ENCODE results near the gene GASK1A. TPM values are rescaled to one million over a fixed set of nuclear protein-coding genes. Genes with fewer than 3 reads are reported as not detected.

Gene GASK1A
- total RNA-seq, 2 experiments from 2014 or later = not detected

- Histone ChIP-seq H4K20me1 (ENCODE audit: insufficient read depth, low read length) (no peaks in the 10 kb centered on the region), H3K4me2 (ENCODE audit: low read length) (no peak overlapping the region), H3K4me1 (ENCODE audit: insufficient read depth, low read length, poor library complexity, severe bottlenecking) (no peaks in the 10 kb centered on the region), H3K27ac (ENCODE audit: low read depth, low read length, poor library complexity, severe bottlenecking) (no peak overlapping the region), H2AFZ (ENCODE audit: low read length) (no peak overlapping the region), H3K9me3 (ENCODE audit: low read length) (0 out of 2 replicates have a peak, but pooled peaks cover 8% of the 10 kb centered on the region), H3K4me3 (ENCODE audit: low read depth, low read length, poor library complexity, severe bottlenecking) (no peak overlapping the region), H3K9me2 (ENCODE audit: insufficient read depth, low read length) (no peaks in the 10 kb centered on the region), H3K36me3 (ENCODE audit: insufficient read depth, low read length) (no peaks in the 10 kb centered on the region), H3K79me2 (ENCODE audit: insufficient read depth, low read depth, low read length) (no peaks in the 10 kb centered on the region)
- TF ChIP-seq, protein P1, sequence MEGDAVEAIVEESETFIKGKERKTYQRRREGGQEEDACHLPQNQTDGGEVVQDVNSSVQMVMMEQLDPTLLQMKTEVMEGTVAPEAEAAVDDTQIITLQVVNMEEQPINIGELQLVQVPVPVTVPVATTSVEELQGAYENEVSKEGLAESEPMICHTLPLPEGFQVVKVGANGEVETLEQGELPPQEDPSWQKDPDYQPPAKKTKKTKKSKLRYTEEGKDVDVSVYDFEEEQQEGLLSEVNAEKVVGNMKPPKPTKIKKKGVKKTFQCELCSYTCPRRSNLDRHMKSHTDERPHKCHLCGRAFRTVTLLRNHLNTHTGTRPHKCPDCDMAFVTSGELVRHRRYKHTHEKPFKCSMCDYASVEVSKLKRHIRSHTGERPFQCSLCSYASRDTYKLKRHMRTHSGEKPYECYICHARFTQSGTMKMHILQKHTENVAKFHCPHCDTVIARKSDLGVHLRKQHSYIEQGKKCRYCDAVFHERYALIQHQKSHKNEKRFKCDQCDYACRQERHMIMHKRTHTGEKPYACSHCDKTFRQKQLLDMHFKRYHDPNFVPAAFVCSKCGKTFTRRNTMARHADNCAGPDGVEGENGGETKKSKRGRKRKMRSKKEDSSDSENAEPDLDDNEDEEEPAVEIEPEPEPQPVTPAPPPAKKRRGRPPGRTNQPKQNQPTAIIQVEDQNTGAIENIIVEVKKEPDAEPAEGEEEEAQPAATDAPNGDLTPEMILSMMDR (conservative IDR thresholded peaks at IDR 0.05; ENCODE audit: low read length) = no peak
- no peak for TF ChIP-seq EZH2phosphoT487 (IDR thresholded peaks at IDR 0.05; ENCODE audit: borderline replicate concordance, low read depth, low read length)
- intact Hi-C loops (cut with micrococcal nuclease; ENCODE audit: unreplicated experiment) = no loop called here
- no TSS peak for BruUV-seq (replicated peaks)
- no peak for DNase-seq (ENCODE audit: low spot score)
- ChIA-PET POLR2A (no interaction called here), CTCF (ENCODE audit: unreplicated experiment) (no interaction called here)
Measured at GRCh38 chr3:43054754-43055153, 75.6 kb downstream of the GASK1A start.

DNA sequence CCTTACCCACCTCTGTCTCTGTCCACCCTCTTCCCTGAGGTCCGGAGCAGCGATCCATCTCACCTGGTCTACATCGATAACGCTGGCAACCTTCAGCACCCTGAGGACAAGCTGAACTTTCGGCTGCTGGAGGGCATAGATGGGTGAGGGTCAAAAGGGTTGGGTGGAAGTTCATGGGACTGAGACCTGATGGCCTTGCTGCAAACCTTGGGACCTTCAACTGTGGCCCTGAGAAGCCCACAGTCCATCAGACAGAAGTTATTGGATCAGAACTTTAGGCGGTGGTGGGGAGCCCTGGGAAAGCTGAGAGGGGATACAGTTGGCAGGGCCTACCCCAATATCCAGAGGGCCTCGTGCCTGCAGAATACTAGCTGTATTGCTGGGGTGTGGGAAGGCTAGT lies 76.3 kb downstream of the GASK1A start:
- no peak overlapping the region for H3K27ac ChIP-seq (ENCODE audit: low read depth, low read length, poor library complexity, severe bottlenecking)
- H2AFZ ChIP-seq (ENCODE audit: low read length) = no peak overlapping the region
- no peaks in the 10 kb centered on the region for H4K20me1 ChIP-seq (ENCODE audit: insufficient read depth, low read length)
- H3K9me2 ChIP-seq (ENCODE audit: insufficient read depth, low read length) = no peaks in the 10 kb centered on the region
- no peaks in the 10 kb centered on the region for H3K36me3 ChIP-seq (ENCODE audit: insufficient read depth, low read length)
- 0 out of 2 replicates have a peak, but pooled peaks cover 3% of the 10 kb centered on the region for H3K9me3 ChIP-seq (ENCODE audit: low read length)
- no peaks in the 10 kb centered on the region for H3K79me2 ChIP-seq (ENCODE audit: insufficient read depth, low read depth, low read length)
- H3K4me3 ChIP-seq (ENCODE audit: low read depth, low read length, poor library complexity, severe bottlenecking) = no peak overlapping the region
- POLR2A ChIA-PET = no interaction called here
- no peaks in the 10 kb centered on the region for H3K4me1 ChIP-seq (ENCODE audit: insufficient read depth, low read length, poor library complexity, severe bottlenecking)
- BruUV-seq (replicated peaks) = no TSS peak
- TF ChIP-seq, protein P1 (conservative IDR thresholded peaks at IDR 0.05; ENCODE audit: low read length) = no peak
- TF ChIP-seq EZH2phosphoT487 (IDR thresholded peaks at IDR 0.05; ENCODE audit: borderline replicate concordance, low read depth, low read length) = no peak
- no peak overlapping the region for H3K4me2 ChIP-seq (ENCODE audit: low read length)
- intact Hi-C loops (cut with micrococcal nuclease; ENCODE audit: unreplicated experiment) = no loop called here
- no peak for DNase-seq (ENCODE audit: low spot score)
- CTCF ChIA-PET (ENCODE audit: unreplicated experiment) = no interaction called here

GRCh38 chr3:43055806-43056770 lies 77.0 kb downstream of the GASK1A start:
- H3K27ac ChIP-seq (ENCODE audit: low read depth, low read length, poor library complexity, severe bottlenecking) = no peak overlapping the region
- no TSS peak for BruUV-seq (replicated peaks)
- no peaks in the 10 kb centered on the region for H3K79me2 ChIP-seq (ENCODE audit: insufficient read depth, low read depth, low read length)
- no peaks in the 10 kb centered on the region for H3K9me3 ChIP-seq (ENCODE audit: low read length)
- CTCF ChIA-PET (ENCODE audit: unreplicated experiment) = no interaction called here
- intact Hi-C loops (cut with micrococcal nuclease; ENCODE audit: unreplicated experiment) = no loop called here
- no peak for DNase-seq (ENCODE audit: low spot score)
- no peak overlapping the region for H3K4me3 ChIP-seq (ENCODE audit: low read depth, low read length, poor library complexity, severe bottlenecking)
- H3K4me2 ChIP-seq (ENCODE audit: low read length) = no peak overlapping the region
- POLR2A ChIA-PET = no interaction called here
- no peaks in the 10 kb centered on the region for H3K36me3 ChIP-seq (ENCODE audit: insufficient read depth, low read length)
- H3K9me2 ChIP-seq (ENCODE audit: insufficient read depth, low read length) = no peaks in the 10 kb centered on the region
- TF ChIP-seq, protein P1 (conservative IDR thresholded peaks at IDR 0.05; ENCODE audit: low read length) = no peak
- TF ChIP-seq EZH2phosphoT487 (IDR thresholded peaks at IDR 0.05; ENCODE audit: borderline replicate concordance, low read depth, low read length) = no peak
- H2AFZ ChIP-seq (ENCODE audit: low read length) = no peak overlapping the region
- H3K4me1 ChIP-seq (ENCODE audit: insufficient read depth, low read length, poor library complexity, severe bottlenecking) = no peaks in the 10 kb centered on the region
- no peaks in the 10 kb centered on the region for H4K20me1 ChIP-seq (ENCODE audit: insufficient read depth, low read length)

All from OCI-LY7 (cell line).